Measurements from ENCODE around the gene CHMP1A. TPM values are rescaled to one million over a fixed set of nuclear protein-coding genes. Genes with fewer than 3 reads are reported as not detected.

The CHMP1A gene
- total and polyA plus RNA-seq, 2 of the 8 experiments (the other 6 are each of a cell fraction or from before 2014, with no cell fraction given), result 64.4 to 75.8 TPM

DNA sequence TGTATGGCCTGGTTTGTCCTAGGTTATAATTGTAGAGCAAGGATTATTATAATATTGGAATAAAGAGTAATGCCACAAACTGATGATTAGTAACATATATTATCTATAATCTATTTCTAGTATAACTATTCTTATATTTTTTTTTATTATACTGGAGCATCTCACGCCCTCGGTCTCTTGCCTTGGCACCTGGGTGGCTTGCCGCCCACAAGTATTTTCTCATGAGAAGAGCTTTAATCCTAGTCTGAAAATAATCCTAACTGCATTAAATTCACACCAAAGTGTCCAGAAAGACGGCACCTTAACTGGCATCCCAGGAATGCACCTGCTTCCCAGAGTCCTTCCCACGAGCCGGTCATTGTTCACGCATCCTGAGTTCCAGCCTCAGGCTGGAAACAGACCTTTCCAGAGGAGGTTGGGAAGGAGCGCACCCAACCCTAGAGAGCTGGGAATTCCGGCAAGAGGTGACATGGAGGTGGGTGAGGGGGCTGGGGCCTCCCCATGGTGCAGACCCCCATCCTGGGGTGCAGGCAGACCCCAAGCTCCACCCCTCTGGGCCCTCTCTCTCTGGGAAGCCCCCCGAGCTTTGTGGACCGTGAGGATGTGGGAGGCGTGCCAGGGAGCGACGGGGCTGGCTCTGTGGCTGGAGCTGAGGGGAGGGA is 15.9 kb downstream of the CHMP1A start:
- Histone ChIP-seq H4K20me1 (replicated peaks in 1 of 2; ENCODE audit: control insufficient read depth in 1 of 2, insufficient read depth in 2 of 2, low read length in 2 of 2) (peaks cover 0 to 7% of the 10 kb centered on the region in 2 experiments), H4K5ac (ENCODE audit: insufficient read length, low read depth, low read length) (no peak overlapping the region), H3K56ac (replicated peaks; ENCODE audit: insufficient read length, low read depth, low read length) (no peak overlapping the region), H3K79me2 (ENCODE audit: control insufficient read depth in 1 of 2, insufficient read depth in 2 of 2, low read length in 2 of 2) (no peaks in the 10 kb centered on the region), H2BK20ac (ENCODE audit: low read length) (no peak overlapping the region), H3K4ac (replicated peaks; ENCODE audit: insufficient read length, low read depth, low read length) (no peak overlapping the region), H3K36me3 (ENCODE audit: control insufficient read depth in 2 of 4, insufficient read depth in 4 of 4, low read length in 3 of 4) (peaks cover 4 to 16% (median 11%) of the 10 kb centered on the region in 4 experiments; a peak in 7 of 8 replicates), H2AFZ (ENCODE audit: low read length) (no peak overlapping the region), H4K91ac (replicated peaks; ENCODE audit: insufficient read length, low read length) (no peak overlapping the region), H3K9me3 (ENCODE audit: insufficient read depth in 2 of 2, low read depth in 1 of 2, low read length in 1 of 2) (no peaks in the 10 kb centered on the region), H3K4me3 (ENCODE audit: extremely low read depth in 1 of 4, insufficient read depth in 2 of 4, low read depth in 3 of 4, low read length in 4 of 4) (no peak overlapping the region), H2BK15ac (ENCODE audit: low read length) (no peak overlapping the region), H2AK5ac (ENCODE audit: low read depth, low read length) (no peak overlapping the region), H3K79me1 (ENCODE audit: low read depth, low read length) (no peaks in the 10 kb centered on the region), H3K18ac (ENCODE audit: extremely low read depth, low read length) (no peak overlapping the region), H3K4me2 (ENCODE audit: insufficient read depth in 1 of 2, low read depth in 2 of 2, low read length in 2 of 2) (no peak overlapping the region), H3K27me3 (replicated peaks in 1 of 4; ENCODE audit: control insufficient read depth in 3 of 4, extremely low read depth in 1 of 4, insufficient read depth in 3 of 4, low read length in 3 of 4) (no peaks in the 10 kb centered on the region), H3K23ac (ENCODE audit: insufficient read length) (no peak overlapping the region), H2BK5ac (ENCODE audit: low read depth, low read length) (no peak overlapping the region), H2BK120ac (replicated peaks; ENCODE audit: low read depth, low read length) (no peak overlapping the region), H2BK12ac (ENCODE audit: low read depth, low read length) (no peak overlapping the region), H3K9ac (replicated peaks in 1 of 4; ENCODE audit: extremely low read depth in 1 of 4, low read depth in 3 of 4, low read length in 3 of 4) (no peak overlapping the region), H3K14ac (ENCODE audit: insufficient read length) (no peak overlapping the region), H3K23me2 (ENCODE audit: low read depth, low read length) (no peaks in the 10 kb centered on the region; the same call in 1 of the 2 replicates), H4K8ac (ENCODE audit: extremely low read depth, insufficient read depth, low read length) (0 out of 2 replicates have a peak overlapping the region, but pooled peaks have one; percentile 51), H3K4me1 (replicated peaks in 1 of 4; ENCODE audit: control insufficient read depth in 3 of 4, insufficient read depth in 4 of 4, low read length in 3 of 4) (no peaks in the 10 kb centered on the region), H3K27ac (ENCODE audit: low read depth, low read length) (no peak overlapping the region)
- POLR2A ChIA-PET (ENCODE audit: partially characterized antibody), result interaction anchor here (0.6 to 3.6 kb wide), 15 partner anchors 8 to 80 kb away, joined by 3 to 21 read pairs (median 5); partner anchors contain the start of genes CHMP1A, CPNE7, DPEP1 and SPATA33
- TF ChIP-seq TEAD4 (IDR thresholded peaks at IDR 0.05; ENCODE audit: low read depth, low read length), result peak; percentile 60; the same call in 1 of the 2 replicates
- TF ChIP-seq KDM4A (IDR thresholded peaks at IDR 0.05; ENCODE audit: low read depth, low read length, severe bottlenecking), result no peak
- CTCF ChIA-PET (ENCODE audit: partially characterized antibody), result interaction anchor here (0.6 to 5.6 kb wide), 16 partner anchors 8 to 269 kb away, joined by 3 to 56 read pairs (median 4); partner anchors contain the start of gene DPEP1
- no peak for FAIRE-seq
- no peak for DNase-seq (ENCODE audit: low read depth in 1 of 2, low spot score in 2 of 2)
- WGBS, 2 experiments (ENCODE audit: extremely low coverage in 1 of 2, insufficient coverage in 1 of 2, insufficient read length in 1 of 2, insufficient replicate concordance in 2 of 2, low coverage in 1 of 2, low lambda C conversion rate in 2 of 2, missing lambda C conversion rate in 1 of 2), result 81% methylated on average over 13 of the region's 14 CpGs; no CpG with 5 or more reads in 1 of the 2 experiments

All from H1 (cell line).